CD8-positive, alpha-beta memory T cell (primary cell): Measurements from ENCODE around the gene CARD6. TPM values are rescaled to one million over a fixed set of nuclear protein-coding genes. Genes with fewer than 3 reads are reported as not detected.
A peak's percentile ranks its signal among the peaks of the same experiment; 100 is the strongest.
"Not testable (repeated sequence)": the region's sequence is repeated elsewhere in the genome, so short reads cannot be mapped to it uniquely, and the experiment has no call there.

Experiments
- CTCF ChIA-PET: fragments of 350-600 bp; sonication (Branson Sonifier 250); formaldehyde crosslinking; loops from one replicate; lab custom pipeline; 2021; ENCODE audit warnings: antibody characterized with exemption; lab: Charles Lee
- POLR2A ChIA-PET: fragments of 350-600 bp; sonication (Branson Sonifier 250); formaldehyde crosslinking; loops from one replicate; lab custom pipeline; 2021; ENCODE audit warnings: antibody characterized with exemption; lab: Charles Lee
- DNase-seq, 5 donors: peaks; one replicate each; pipeline versions ENCODE4 v3.0.0 to v3.0.0-alpha.2; 2020 to 2022; ENCODE audit warnings: mixed read lengths in 1 of 5
- H3K27ac ChIP-seq: one replicate; pipeline ENCODE4 v1.7.0; 2013; ENCODE audit warnings: low read depth, mild to moderate bottlenecking, low read length, moderate library complexity
- H3K27me3 ChIP-seq: 2 replicates; pipeline ENCODE4 v1.7.0; 2013; ENCODE audit warnings: low read length, mild to moderate bottlenecking; ENCODE audit not compliant: insufficient read depth, poor library complexity, severe bottlenecking
- H3K36me3 ChIP-seq: 2 replicates; pipeline ENCODE4 v1.7.0; 2013; ENCODE audit warnings: mild to moderate bottlenecking, low read length, moderate library complexity; ENCODE audit not compliant: insufficient read depth
- H3K4me1 ChIP-seq: 2 replicates; pipeline ENCODE4 v1.7.0; 2013; ENCODE audit warnings: mild to moderate bottlenecking, low read length, moderate library complexity; ENCODE audit not compliant: insufficient read depth
- H3K4me3 ChIP-seq: 2 replicates; pipeline ENCODE4 v1.7.0; 2013; ENCODE audit warnings: mild to moderate bottlenecking, low read length
- H3K9me3 ChIP-seq: 2 replicates; pipeline ENCODE4 v1.7.0; 2013; ENCODE audit warnings: mild to moderate bottlenecking, low read length
- H3K27ac Mint-ChIP-seq, 8 donors: one replicate each; pipeline ENCODE4 v1.8.0; 2020 to 2021; ENCODE audit warnings: mixed read lengths in 8 of 8, mild to moderate bottlenecking in 6 of 8, inconsistent platforms in 3 of 8, moderate library complexity in 3 of 8
- H3K27me3 Mint-ChIP-seq, 2 donors: one replicate each; pipeline ENCODE4 v1.8.0; 2020 to 2021; ENCODE audit warnings: mixed read lengths in 2 of 2, mild to moderate bottlenecking in 1 of 2, moderate library complexity in 1 of 2
- H3K36me3 Mint-ChIP-seq, 3 donors: one replicate each; pipeline ENCODE4 v1.8.0; 2020 to 2021; ENCODE audit warnings: mixed read lengths in 3 of 3, inconsistent platforms in 1 of 3, mild to moderate bottlenecking in 1 of 3
- H3K4me1 Mint-ChIP-seq, 3 donors: one replicate each; pipeline ENCODE4 v1.8.0; 2020 to 2021; ENCODE audit warnings: mixed read lengths in 3 of 3, inconsistent platforms in 1 of 3, mild to moderate bottlenecking in 1 of 3
- H3K4me3 Mint-ChIP-seq, 7 donors: one replicate each; pipeline ENCODE4 v1.8.0; 2020 to 2021; ENCODE audit warnings: mixed read lengths in 7 of 7, mild to moderate bottlenecking in 6 of 7, moderate library complexity in 4 of 7, inconsistent platforms in 2 of 7
- H3K9me3 Mint-ChIP-seq, 5 donors: one replicate each; pipeline ENCODE4 v1.8.0; 2020 to 2022; ENCODE audit warnings: mixed read lengths in 5 of 5, mild to moderate bottlenecking in 3 of 5, moderate library complexity in 2 of 5, inconsistent platforms in 1 of 5
- polyA plus RNA-seq: library from polyadenylated mRNA; unstranded; fragments of 300-500 nt; fragmentation: Illumina TruSeq; gene quantifications from one replicate; pipeline ENCODE4 v1.2.3, GENCODE V29; 2021
- total RNA-seq, 2 experiments: library from RNA; stranded (reverse); gene quantifications; one replicate each; pipeline ENCODE4 v1.2.3, GENCODE V29; 2021

CARD6 gene
- total and polyA plus RNA-seq, 3 experiments from 2014 or later, result 1.8 to 2.3 (median 2.1) TPM

DNA sequence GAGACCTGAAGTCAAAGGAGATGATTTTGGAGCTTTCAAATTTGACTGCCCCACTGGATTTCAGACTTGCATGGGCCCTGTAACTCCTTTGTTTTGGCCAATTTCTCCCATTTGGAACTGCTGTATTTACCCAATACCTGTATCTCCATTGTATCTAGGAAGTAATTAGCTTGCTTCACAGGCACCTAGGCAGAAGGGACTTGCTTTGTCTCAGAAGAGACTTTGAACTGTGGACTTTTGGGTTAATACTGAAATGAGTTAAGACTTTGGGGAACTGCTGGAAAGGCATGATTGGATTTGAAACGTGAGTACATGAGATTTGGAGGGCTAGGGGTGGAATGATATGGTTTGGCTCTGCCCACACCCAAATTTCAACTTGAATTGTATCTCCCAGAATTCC, 41.9 kb downstream of the CARD6 start:
- not testable (repeated sequence) for H3K36me3 Mint-ChIP-seq, H3K9me3 Mint-ChIP-seq
- peaks cover 1 to 14% of the 10 kb centered on the region in 2 donors for H3K27me3 Mint-ChIP-seq

DNA sequence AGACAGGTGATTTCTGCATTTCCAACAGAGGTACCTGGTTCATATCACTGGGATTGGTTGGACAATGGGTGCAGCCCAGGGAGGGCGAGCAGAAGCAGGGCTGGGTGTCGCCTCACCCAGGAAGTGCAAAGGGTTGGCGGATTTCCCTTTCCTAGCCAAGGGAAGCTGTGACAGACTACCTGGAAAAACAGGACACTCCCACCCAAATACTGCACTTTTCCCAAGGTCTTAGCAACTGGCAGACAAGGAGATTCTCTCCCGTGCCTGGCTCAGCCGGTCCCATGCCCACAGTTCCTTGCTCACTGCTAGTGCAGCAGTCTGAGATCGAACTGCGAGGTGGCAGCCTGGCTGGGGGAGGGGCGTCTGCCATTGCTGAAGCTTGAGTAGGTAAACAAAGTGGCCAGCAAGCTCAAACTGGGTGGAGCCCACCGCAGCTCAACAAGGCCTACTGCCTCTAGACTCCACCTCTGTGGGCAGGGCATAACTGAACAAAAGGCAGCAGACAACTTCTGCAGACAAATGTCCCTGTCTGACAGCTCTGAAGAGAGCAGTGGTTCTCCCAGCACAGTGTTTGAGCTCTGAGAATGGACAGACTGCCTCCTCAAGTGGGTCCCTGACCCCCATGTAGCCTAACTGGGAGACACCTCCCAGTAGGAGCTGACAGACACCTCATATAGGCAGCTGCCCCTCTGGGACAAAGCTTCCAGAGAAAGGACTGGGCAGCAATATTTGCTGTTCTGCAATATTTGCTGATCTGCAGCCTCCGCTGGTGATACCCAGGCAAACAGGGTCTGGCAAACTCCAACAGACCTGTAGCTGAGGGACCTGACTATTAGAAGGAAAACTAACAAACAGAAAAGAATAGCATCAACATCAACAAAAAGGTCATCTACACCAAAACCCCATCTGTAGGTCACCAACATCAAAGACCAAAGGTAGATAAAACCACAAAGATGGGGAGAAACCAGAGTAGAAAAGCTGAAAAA, 54.6 kb downstream of the CARD6 start:
- DNase-seq, H3K9me3 Mint-ChIP-seq, H3K36me3 ChIP-seq, CTCF ChIA-PET, H3K4me1 Mint-ChIP-seq, H3K9me3 ChIP-seq, H3K27ac ChIP-seq, H3K27ac Mint-ChIP-seq, POLR2A ChIA-PET, H3K4me1 ChIP-seq, H3K36me3 Mint-ChIP-seq, H3K4me3 Mint-ChIP-seq, H3K27me3 ChIP-seq, H3K4me3 ChIP-seq: not testable (repeated sequence)
- H3K27me3 Mint-ChIP-seq, result peaks cover 8 to 22% of the 10 kb centered on the region in 2 donors

More for the DNA sequence above, 41.9 kb downstream of the CARD6 start:
- H3K27ac Mint-ChIP-seq, H3K27ac ChIP-seq, H3K4me1 Mint-ChIP-seq, H3K9me3 ChIP-seq, CTCF ChIA-PET, H3K4me1 ChIP-seq, H3K36me3 ChIP-seq, H3K4me3 ChIP-seq, DNase-seq, POLR2A ChIA-PET, H3K27me3 ChIP-seq, H3K4me3 Mint-ChIP-seq: not testable (repeated sequence)

DNA sequence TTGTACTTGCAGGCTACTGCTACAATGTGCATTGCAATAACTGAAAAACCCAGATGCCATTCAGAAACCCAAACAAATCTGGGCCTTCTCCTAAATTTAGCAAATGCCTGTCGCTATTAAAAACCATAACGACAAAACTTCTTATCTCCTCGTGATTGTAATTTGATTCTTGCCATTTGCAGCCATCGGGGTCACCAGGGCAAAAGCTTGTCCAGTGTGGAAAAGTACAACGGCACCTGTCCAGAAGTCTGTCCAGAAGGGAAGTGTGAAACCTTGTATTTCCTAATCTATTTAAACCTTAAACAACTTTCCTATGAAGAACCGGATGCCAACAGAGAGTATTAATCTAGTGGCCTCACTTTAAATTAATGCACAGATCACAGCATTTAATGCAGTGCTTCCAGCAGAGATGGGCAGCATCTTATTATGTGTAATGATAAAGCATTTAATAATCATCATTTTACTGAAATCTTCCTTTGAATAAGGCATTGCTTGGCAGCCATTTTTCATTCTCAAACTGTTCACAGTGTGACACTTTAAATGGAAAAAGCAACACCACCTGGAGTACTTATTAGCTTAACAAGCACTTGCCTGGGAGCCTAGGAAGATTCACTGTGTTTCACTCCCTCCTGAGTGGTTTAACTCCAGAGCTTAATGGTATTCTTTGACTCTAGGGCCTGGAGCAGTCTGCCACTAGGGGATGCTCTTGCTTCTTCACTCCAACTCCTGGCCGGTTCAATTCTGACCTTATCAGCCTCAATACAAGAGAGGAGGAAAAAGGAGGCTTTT, 63.2 kb downstream of the CARD6 start:
- Histone ChIP-seq H3K27me3 (no peaks in the 10 kb centered on the region), H3K4me1 (no peaks in the 10 kb centered on the region), H3K27ac (no peak overlapping the region), H3K9me3 (no peaks in the 10 kb centered on the region), H3K36me3 (no peaks in the 10 kb centered on the region), H3K4me3 (no peak overlapping the region)
- CTCF ChIA-PET, result interaction anchor here (0.9 kb wide), 1 partner anchor 1236 kb away, joined by 3 read pairs; no protein-coding TSS in a partner anchor
- Mint-ChIP-seq H3K27ac (no peak overlapping the region), H3K27me3 (peaks cover 2 to 14% of the 10 kb centered on the region in 2 donors), H3K4me1 (peaks cover 0 to 4% (median 0%) of the 10 kb centered on the region in 3 donors), H3K9me3 (peaks cover 0 to under 1% (median 0%) of the 10 kb centered on the region in 5 donors), H3K4me3 (peak overlapping the region in 1 of 7 donors; percentile 4), H3K36me3 (peaks cover 0 to 3% (median 0%) of the 10 kb centered on the region in 3 donors)
- POLR2A ChIA-PET, result no interaction called here
- DNase-seq, result no peak

DNA sequence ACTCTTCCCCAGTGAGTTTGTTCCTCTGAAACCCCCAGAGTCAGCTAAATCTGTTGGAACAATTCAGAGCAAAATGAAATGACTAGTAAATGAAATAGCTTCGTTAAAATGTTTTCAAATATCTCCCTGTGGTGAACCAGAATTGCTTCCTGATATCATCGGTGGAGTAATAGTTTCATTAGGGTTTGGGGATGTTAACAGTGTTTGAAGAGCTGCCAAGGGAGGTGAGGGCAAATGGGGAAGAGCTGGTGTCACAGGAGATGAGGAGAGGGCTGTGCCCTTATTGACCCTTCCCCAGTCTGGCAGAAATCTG, 63.8 kb downstream of the CARD6 start:
- Histone ChIP-seq H3K4me3 (no peak overlapping the region), H3K4me1 (no peaks in the 10 kb centered on the region), H3K27ac (no peak overlapping the region), H3K27me3 (no peaks in the 10 kb centered on the region), H3K36me3 (no peaks in the 10 kb centered on the region), H3K9me3 (no peaks in the 10 kb centered on the region)
- Mint-ChIP-seq H3K27me3 (peaks cover 5 to 18% of the 10 kb centered on the region in 2 donors), H3K4me3 (peak overlapping the region in 1 of 7 donors; percentile 4), H3K4me1 (peaks cover 0 to 4% (median 0%) of the 10 kb centered on the region in 3 donors), H3K36me3 (no peaks in the 10 kb centered on the region), H3K9me3 (no peaks in the 10 kb centered on the region), H3K27ac (no peak overlapping the region)
- ChIA-PET CTCF (interaction anchor here (0.9 kb wide), 1 partner anchor 1236 kb away, joined by 3 read pairs; no protein-coding TSS in a partner anchor), POLR2A (no interaction called here)
- DNase-seq, result no peak

DNA sequence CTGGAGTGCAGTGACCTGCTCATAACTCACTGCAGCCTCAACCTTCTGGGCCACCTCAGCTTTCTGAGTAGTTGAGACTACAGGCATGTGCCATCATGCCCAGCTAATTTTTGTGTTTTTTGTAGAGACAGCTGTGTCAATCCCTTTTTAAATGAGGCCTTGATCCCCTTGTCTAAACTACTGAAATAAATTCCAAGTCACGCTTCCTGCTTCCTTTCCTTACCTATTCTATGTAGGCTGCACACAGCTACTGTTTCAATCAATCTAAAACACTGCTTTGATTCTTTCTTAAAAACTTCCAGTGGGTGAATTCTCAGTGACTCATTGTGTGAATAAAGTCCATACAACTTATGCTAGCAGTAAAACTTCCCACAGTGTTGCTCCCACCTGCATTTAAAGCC, 65.2 kb downstream of the CARD6 start:
- Mint-ChIP-seq H3K27ac (no peak overlapping the region), H3K27me3 (peaks cover 5 to 23% of the 10 kb centered on the region in 2 donors), H3K9me3 (no peaks in the 10 kb centered on the region), H3K36me3 (no peaks in the 10 kb centered on the region), H3K4me1 (peaks cover 0 to 4% (median 0%) of the 10 kb centered on the region in 3 donors), H3K4me3 (no peak overlapping the region)
- Histone ChIP-seq H3K9me3 (no peaks in the 10 kb centered on the region), H3K27me3 (no peaks in the 10 kb centered on the region), H3K27ac (no peak overlapping the region), H3K4me1 (no peaks in the 10 kb centered on the region), H3K36me3 (no peaks in the 10 kb centered on the region), H3K4me3 (no peak overlapping the region)
- ChIA-PET POLR2A (no interaction called here), CTCF (no interaction called here)
- DNase-seq, result no peak

DNA sequence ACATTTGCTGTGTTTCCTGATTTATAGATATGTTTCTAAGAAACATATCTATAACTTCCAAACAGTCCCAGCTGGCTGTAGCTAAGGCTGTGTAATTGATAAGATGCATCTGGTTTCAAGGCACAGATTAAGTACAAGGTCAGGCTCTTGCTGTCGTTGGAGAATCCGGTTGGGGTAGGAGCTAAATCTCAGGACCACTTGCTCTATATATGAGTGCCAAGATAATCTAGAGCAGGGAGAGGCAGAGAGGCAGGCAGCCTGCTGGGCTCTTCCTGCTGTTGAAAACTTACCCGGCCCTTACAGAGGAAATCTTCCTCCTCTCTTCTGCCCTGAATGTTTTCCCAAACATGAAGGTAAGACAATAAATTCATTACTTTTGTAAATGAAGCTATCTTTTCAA, 68.1 kb downstream of the CARD6 start, which contains the start of gene C7:
Gene C7, plus strand, starts transcription at position 234 of the 400 bp plus-strand sequence. Its CDS starts 114 bp downstream, at position 348.
- H3K27ac Mint-ChIP-seq, result no peak within 1 kb of the TSS
- Histone ChIP-seq H3K27ac (no peak within 1 kb of the TSS), H3K9me3 (no peaks in the 10 kb centered on the region), H3K27me3 (no peaks in the 10 kb centered on the region), H3K36me3 (no peaks in the 10 kb centered on the region), H3K4me3 (no peak within 1 kb of the TSS), H3K4me1 (no peaks in the 10 kb centered on the region)
- POLR2A ChIA-PET, result no interaction called here
- H3K4me1 Mint-ChIP-seq, result peaks cover 0 to 4% (median 0%) of the 10 kb centered on the region in 3 donors
- no peaks in the 10 kb centered on the region for H3K36me3 Mint-ChIP-seq
- CTCF ChIA-PET, result no interaction called here
- no peak for DNase-seq
- H3K27me3 Mint-ChIP-seq, result peaks cover 9 to 35% of the 10 kb centered on the region in 2 donors
- H3K9me3 Mint-ChIP-seq, result no peaks in the 10 kb centered on the region
- no peak within 1 kb of the TSS for H3K4me3 Mint-ChIP-seq

DNA sequence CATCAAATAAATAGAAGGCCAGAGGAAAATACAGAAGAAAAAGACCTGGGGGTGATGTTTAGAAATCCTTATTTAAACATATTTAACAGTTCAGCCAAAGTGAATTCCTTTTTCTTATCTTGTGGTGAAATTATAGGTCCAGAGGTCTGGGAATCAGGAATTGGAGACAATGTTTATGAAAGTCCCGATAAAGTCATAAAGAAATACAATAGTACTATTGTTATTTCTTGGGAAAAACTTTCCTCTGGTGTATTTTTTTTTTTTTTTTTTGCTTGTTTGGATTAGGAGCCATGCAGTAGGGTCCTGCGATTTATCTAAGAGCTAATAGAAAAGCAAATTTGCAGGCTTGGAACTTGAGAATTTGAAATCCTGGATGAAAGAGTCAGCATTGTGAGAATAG, 68.6 kb downstream of the CARD6 start:
- Histone ChIP-seq H3K27me3 (no peaks in the 10 kb centered on the region), H3K36me3 (no peaks in the 10 kb centered on the region), H3K4me1 (no peaks in the 10 kb centered on the region), H3K9me3 (no peaks in the 10 kb centered on the region), H3K4me3 (no peak overlapping the region), H3K27ac (no peak overlapping the region)
- POLR2A ChIA-PET, result no interaction called here
- H3K9me3 Mint-ChIP-seq, result no peaks in the 10 kb centered on the region
- CTCF ChIA-PET, result no interaction called here
- peaks cover 0 to 4% (median 0%) of the 10 kb centered on the region in 3 donors for H3K4me1 Mint-ChIP-seq
- no peaks in the 10 kb centered on the region for H3K36me3 Mint-ChIP-seq
- H3K4me3 Mint-ChIP-seq, result no peak overlapping the region
- H3K27me3 Mint-ChIP-seq, result peaks cover 9 to 39% of the 10 kb centered on the region in 2 donors
- no peak for DNase-seq
- no peak overlapping the region for H3K27ac Mint-ChIP-seq
